Stomach (tissue), 9 donors: ENCODE measurements around the gene RAB13. TPM values are rescaled to one million over a fixed set of nuclear protein-coding genes. Genes with fewer than 3 reads are reported as not detected.

Source experiments
- DNase-seq, 2 donors: peaks; one replicate each; pipeline versions ENCODE4 v3.0.0 to v3.0.0-alpha.2; 2013 to 2019
- H3K27ac ChIP-seq, 5 donors: fragments of 200-600 bp in 4 of 5; sonication (generic) in 4 of 5; one replicate each; pipeline ENCODE4 v1.5.1; 2013 to 2019; ENCODE audit warnings: mild to moderate bottlenecking in 1 of 5, moderate library complexity in 1 of 5
- H3K27me3 ChIP-seq, 3 donors: fragments of 200-600 bp; sonication (generic); one replicate each; pipeline ENCODE4 v1.5.1; 2017 to 2019; ENCODE audit warnings: mixed run types in 1 of 3
- H3K36me3 ChIP-seq, 4 donors: fragments of 200-600 bp; sonication (generic); 1 replicate in 3 of 4; 2 replicates in 1 of 4; pipeline ENCODE4 v1.5.1; 2016 to 2019
- H3K4me1 ChIP-seq, 4 donors: fragments of 200-600 bp; sonication (generic); one replicate each; pipeline ENCODE4 v1.5.1; 2016 to 2019
- H3K4me3 ChIP-seq, 4 donors: fragments of 200-600 bp; sonication (generic) in 3 of 4; one replicate each; pipeline ENCODE4 v1.5.1; 2016 to 2019; ENCODE audit warnings: mild to moderate bottlenecking in 1 of 4
- H3K9me3 ChIP-seq, 4 donors: fragments of 200-600 bp; sonication (generic); one replicate each; pipeline ENCODE4 v1.5.1; 2016 to 2019
- EP300 ChIP-seq: sonication (generic); formaldehyde crosslinking; IDR thresholded peaks from one replicate; pipeline ENCODE4 v1.6.1; 2017; ENCODE audit warnings: antibody characterized with exemption
- POLR2A ChIP-seq, 4 donors: fragments of 450-650 bp; IDR thresholded peaks; one replicate each; pipeline ENCODE4 v1.6.1; 2016; ENCODE audit warnings: antibody characterized with exemption in 4 of 4, control low read depth in 2 of 4, mild to moderate bottlenecking in 1 of 4, moderate library complexity in 1 of 4
- POLR2AphosphoS5 ChIP-seq, 3 donors: sonication (generic); formaldehyde crosslinking; IDR thresholded peaks; one replicate each; pipeline ENCODE4 v1.6.1; 2016; ENCODE audit warnings: antibody characterized with exemption in 3 of 3
- WGBS, 5 donors: extraction: QIAGEN DNeasy Blood & Tissue Kit in 3 of 5; methylation state at CpG; one replicate each; pipeline versions ENCODE4 v1.1.5 to v1.1.7; 2013 to 2018; 5-methylcytosine and 5-hydroxymethylcytosine counted together
- intact Hi-C: fragments of 100-400 bp; cut with DNase I; formaldehyde crosslinking; loops from one replicate; pipeline ENCODE4 v1.15.1; 2023; ENCODE audit warnings: low total_unique reads
- polyA plus RNA-seq, 3 donors: library from polyadenylated mRNA; stranded (reverse); fragments of 200-250 nt; gene quantifications; one replicate each; pipeline ENCODE4 v1.2.3, GENCODE V29; 2013
- total RNA-seq, 5 donors: library from RNA; depleted of rRNA; stranded (reverse); fragments of >200 nt; gene quantifications; one replicate each; pipeline versions ENCODE4 v1.1.0 to v1.2.3, GENCODE V29; 2014 to 2016
- TF ChIP-seq, protein P1 (sequence below), 7 experiments: fragments of 450-650 bp in 4 of 7; fragments of 200-600 bp in 3 of 7; sonication (generic) in 3 of 7; IDR thresholded peaks; one replicate each; pipeline ENCODE4 v1.5.1; 2016 to 2019; ENCODE audit warnings: antibody characterized with exemption in 7 of 7, control low read depth in 2 of 7, mild to moderate bottlenecking in 1 of 7
- donor health status: healthy with polysubstance abuse.
- donor health status: Bipolar disorder and iron deficiency.
- donor health status: healthy.

RAB13 gene
- total and polyA plus RNA-seq, 8 donors: 35.5 to 730 (median 73.3) TPM

GRCh38 chr1:153995640-153996039 lies 9.5 kb upstream of the RAB13 start:
- Histone ChIP-seq H3K27ac (no peak overlapping the region), H3K36me3 (peaks cover 24 to 47% (median 44%) of the 10 kb centered on the region in 4 donors), H3K4me1 (peaks cover 18 to 41% (median 29%) of the 10 kb centered on the region in 4 donors), H3K4me3 (no peak overlapping the region), H3K27me3 (no peaks in the 10 kb centered on the region), H3K9me3 (no peaks in the 10 kb centered on the region)
- intact Hi-C loops: no loop called here
- no peak for TF ChIP-seq POLR2A (IDR thresholded peaks at IDR 0.05)
- no peak for TF ChIP-seq EP300
- TF ChIP-seq POLR2AphosphoS5 (IDR thresholded peaks at IDR 0.05): no peak
- TF ChIP-seq, protein P1, sequence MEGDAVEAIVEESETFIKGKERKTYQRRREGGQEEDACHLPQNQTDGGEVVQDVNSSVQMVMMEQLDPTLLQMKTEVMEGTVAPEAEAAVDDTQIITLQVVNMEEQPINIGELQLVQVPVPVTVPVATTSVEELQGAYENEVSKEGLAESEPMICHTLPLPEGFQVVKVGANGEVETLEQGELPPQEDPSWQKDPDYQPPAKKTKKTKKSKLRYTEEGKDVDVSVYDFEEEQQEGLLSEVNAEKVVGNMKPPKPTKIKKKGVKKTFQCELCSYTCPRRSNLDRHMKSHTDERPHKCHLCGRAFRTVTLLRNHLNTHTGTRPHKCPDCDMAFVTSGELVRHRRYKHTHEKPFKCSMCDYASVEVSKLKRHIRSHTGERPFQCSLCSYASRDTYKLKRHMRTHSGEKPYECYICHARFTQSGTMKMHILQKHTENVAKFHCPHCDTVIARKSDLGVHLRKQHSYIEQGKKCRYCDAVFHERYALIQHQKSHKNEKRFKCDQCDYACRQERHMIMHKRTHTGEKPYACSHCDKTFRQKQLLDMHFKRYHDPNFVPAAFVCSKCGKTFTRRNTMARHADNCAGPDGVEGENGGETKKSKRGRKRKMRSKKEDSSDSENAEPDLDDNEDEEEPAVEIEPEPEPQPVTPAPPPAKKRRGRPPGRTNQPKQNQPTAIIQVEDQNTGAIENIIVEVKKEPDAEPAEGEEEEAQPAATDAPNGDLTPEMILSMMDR (IDR thresholded peaks at IDR 0.05): no peak
- 93 to 96% (median 94%) methylated on average over 11 of the region's 11 CpGs for WGBS, 5 donors
- no peak for DNase-seq

DNA sequence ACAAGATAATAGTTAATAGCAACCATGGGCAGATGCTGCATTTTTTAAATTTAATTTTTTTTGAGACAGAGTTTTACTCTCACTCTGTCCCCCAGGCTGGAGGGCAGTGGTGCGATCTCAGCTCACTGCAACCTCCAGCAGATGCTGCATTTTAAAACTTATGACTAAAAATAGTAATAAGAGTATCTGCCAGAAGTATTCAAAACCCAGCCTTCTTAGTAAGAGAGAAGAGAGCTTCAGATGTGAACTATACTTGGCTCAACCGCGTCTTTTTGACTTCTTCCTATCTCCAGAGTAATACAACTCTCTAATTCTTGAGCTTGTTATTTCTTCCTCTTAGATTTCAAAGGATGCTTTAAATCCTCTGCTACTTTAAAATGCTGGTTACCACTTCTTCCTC lies 9.1 kb upstream of the RAB13 start:
- DNase-seq: no peak
- Histone ChIP-seq H3K27ac (no peak overlapping the region), H3K9me3 (no peaks in the 10 kb centered on the region), H3K4me1 (peaks cover 18 to 43% (median 27%) of the 10 kb centered on the region in 4 donors), H3K27me3 (no peaks in the 10 kb centered on the region), H3K36me3 (peaks cover 24 to 47% (median 44%) of the 10 kb centered on the region in 4 donors), H3K4me3 (no peak overlapping the region)
- intact Hi-C loops: no loop called here
- TF ChIP-seq POLR2A (IDR thresholded peaks at IDR 0.05) (no peak), POLR2AphosphoS5 (IDR thresholded peaks at IDR 0.05) (no peak), EP300 (no peak)
- TF ChIP-seq, protein P1 (IDR thresholded peaks at IDR 0.05): no peak
- whole genome bisulfite sequencing, 5 donors: 86 to 92% (median 90%) methylated on average over 3 of the region's 3 CpGs

DNA sequence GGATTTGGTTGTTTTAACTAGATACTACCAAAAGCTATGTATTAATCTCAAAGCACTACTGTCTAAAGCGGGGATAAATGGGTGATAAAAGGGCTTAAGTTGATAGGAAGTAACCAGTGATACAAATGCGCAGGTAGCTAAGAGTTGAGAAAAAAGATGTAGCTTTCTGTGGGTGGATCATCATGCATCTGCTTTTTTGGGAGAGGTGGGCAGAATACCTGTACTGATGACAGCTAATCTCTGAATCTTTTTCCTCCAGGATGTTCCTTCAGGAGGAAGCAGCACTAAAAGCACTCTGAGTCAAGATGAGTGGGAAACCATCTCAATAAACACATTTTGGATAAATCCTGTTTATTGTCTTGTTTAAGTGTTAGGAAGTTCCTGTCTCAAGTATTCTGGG lies 5.7 kb upstream of the RAB13 start:
- no peak for DNase-seq
- Histone ChIP-seq H3K9me3 (no peaks in the 10 kb centered on the region), H3K36me3 (peaks cover 24 to 47% (median 44%) of the 10 kb centered on the region in 4 donors), H3K27me3 (no peaks in the 10 kb centered on the region), H3K27ac (peak overlapping the region in 4 of 5 donors; percentile 93 to 98 (median 98)), H3K4me3 (peak overlapping the region; percentile 76 to 97 (median 88)), H3K4me1 (peaks cover 22 to 57% (median 35%) of the 10 kb centered on the region in 4 donors)
- WGBS, 5 donors: 57 to 80% (median 78%) methylated on average over 2 of the region's 2 CpGs
- intact Hi-C loops: no loop called here
- no peak for TF ChIP-seq POLR2AphosphoS5 (IDR thresholded peaks at IDR 0.05)
- TF ChIP-seq, protein P1 (IDR thresholded peaks at IDR 0.05): no peak
- no peak for TF ChIP-seq POLR2A (IDR thresholded peaks at IDR 0.05)
- no peak for TF ChIP-seq EP300

- Histone ChIP-seq H3K27ac (peak overlapping the region; percentile 93 to 98 (median 97)), H3K4me1 (peaks cover 22 to 63% (median 40%) of the 10 kb centered on the region in 4 donors), H3K9me3 (no peaks in the 10 kb centered on the region), H3K27me3 (no peaks in the 10 kb centered on the region), H3K4me3 (peak overlapping the region; percentile 76 to 97 (median 88)), H3K36me3 (peaks cover 24 to 45% (median 44%) of the 10 kb centered on the region in 4 donors)
- intact Hi-C loops: no loop called here
- DNase-seq: no peak
- WGBS, 5 donors: 2 to 10% (median 5%) methylated on average over 9 of the region's 9 CpGs
- TF ChIP-seq EP300 (no peak), POLR2AphosphoS5 (IDR thresholded peaks at IDR 0.05) (no peak), POLR2A (IDR thresholded peaks at IDR 0.05) (no peak)
- TF ChIP-seq, protein P1 (IDR thresholded peaks at IDR 0.05): no peak
These were observed 5.1 kb upstream of the RAB13 start for GRCh38 chr1:153991151-153991630.
